Measurements from ENCODE around the gene SLA2.
A peak's percentile ranks its signal among the peaks of the same experiment; 100 is the strongest.
"Not testable (repeated sequence)": the region's sequence is repeated elsewhere in the genome, so short reads cannot be mapped to it uniquely, and the experiment has no call there.

SLA2 gene

GRCh38 chr20:36573103-36573797 is 72.7 kb downstream of the SLA2 start, which contains the start of gene TGIF2:
TSS of gene TGIF2 (plus strand) at chr20:36573597. CDS start at chr20:36578775, 5,178 bp downstream.
- peak; percentile 90 for DNase-seq

- peak; percentile 80 for DNase-seq
These were observed 73.3 kb downstream of the SLA2 start for GRCh38 chr20:36572701-36573102.

- DNase-seq, result no peak
These were observed 74.2 kb downstream of the SLA2 start for GRCh38 chr20:36571564-36572504.

- no peak for DNase-seq
These were observed 76.1 kb downstream of the SLA2 start for GRCh38 chr20:36569847-36570429.

- DNase-seq, result no peak
These were observed 80.5 kb downstream of the SLA2 start for GRCh38 chr20:36565520-36565919.

GRCh38 chr20:36564726-36565121 is 81.3 kb downstream of the SLA2 start:
- peak; percentile 39 for DNase-seq

GRCh38 chr20:36564078-36564725 is 81.8 kb downstream of the SLA2 start:
- not testable (repeated sequence) for DNase-seq

- DNase-seq, result no peak
These were observed 82.6 kb downstream of the SLA2 start for GRCh38 chr20:36563374-36563773.

GRCh38 chr20:36562724-36563123 is 83.3 kb downstream of the SLA2 start:
- DNase-seq, result no peak
